Activated T-helper 1 cell treated with anti-CD3 and anti-CD28 coated beads, Interleukin-12 subunit alpha, Interleukin-12 subunit beta, Interleukin-2, Interleukin-4 antibody, amounts not matched to agents 30 ng/mL and 10 ng/mL and 1 ng/mL, durations not matched to agents 14 hours and 24 hours and 36 hours (primary cell): ENCODE results near the gene SIGLEC10. TPM values are rescaled to one million over a fixed set of nuclear protein-coding genes. Genes with fewer than 3 reads are reported as not detected.
A peak's percentile ranks its signal among the peaks of the same experiment; 100 is the strongest.
"Not testable (repeated sequence)": the region's sequence is repeated elsewhere in the genome, so short reads cannot be mapped to it uniquely, and the experiment has no call there.

Experiments used
- DNase-seq: peaks from one replicate; pipeline ENCODE4 v3.0.0; 2021; ENCODE audit warnings: low spot score
- H3K27ac Mint-ChIP-seq: one replicate; pipeline ENCODE4 v1.8.0; 2021; ENCODE audit warnings: mild to moderate bottlenecking, mixed read lengths
- H3K27me3 Mint-ChIP-seq: one replicate; pipeline ENCODE4 v1.8.0; 2022; ENCODE audit warnings: mild to moderate bottlenecking, moderate library complexity, mixed read lengths; ENCODE audit not compliant: insufficient read depth
- H3K36me3 Mint-ChIP-seq: one replicate; pipeline ENCODE4 v1.8.0; 2021; ENCODE audit warnings: low read depth, mixed read lengths
- H3K4me1 Mint-ChIP-seq: one replicate; pipeline ENCODE4 v1.8.0; 2021; ENCODE audit warnings: low read depth, mixed read lengths
- H3K4me3 Mint-ChIP-seq: one replicate; pipeline ENCODE4 v1.8.0; 2021; ENCODE audit warnings: mild to moderate bottlenecking, moderate library complexity, mixed read lengths
- H3K9me3 Mint-ChIP-seq: one replicate; pipeline ENCODE4 v1.8.0; 2021; ENCODE audit warnings: mixed read lengths
- intact Hi-C: fragments of 100-400 bp; cut with micrococcal nuclease; formaldehyde crosslinking; loops from one replicate; pipeline ENCODE4 v1.15.1; 2024
- total RNA-seq: library from RNA; stranded (reverse); gene quantifications from 2 replicates; pipeline ENCODE4 v1.2.3, GENCODE V29; 2022

The SIGLEC10 gene
- total RNA-seq, 1 donor from 2014 or later: 2.5 TPM

- Mint-ChIP-seq H3K9me3 (peaks cover 13% of the 10 kb centered on the region), H3K36me3 (peaks cover 6% of the 10 kb centered on the region), H3K27ac (no peak overlapping the region), H3K4me3 (no peak overlapping the region), H3K4me1 (peaks cover 37% of the 10 kb centered on the region), H3K27me3 (no peaks in the 10 kb centered on the region)
- intact Hi-C loops: loop anchor here (1.0 kb wide), 4 partner anchors 9 to 259 kb away; no protein-coding TSS in a partner anchor
- no peak for DNase-seq
Observed at GRCh38 chr19:51398096-51398704, 19.2 kb downstream of the SIGLEC10 start.

GRCh38 chr19:51397453-51397852 lies 20.0 kb downstream of the SIGLEC10 start:
- H3K4me3 Mint-ChIP-seq, H3K9me3 Mint-ChIP-seq, intact Hi-C loops, DNase-seq, H3K27ac Mint-ChIP-seq, H3K27me3 Mint-ChIP-seq, H3K36me3 Mint-ChIP-seq: not testable (repeated sequence)
- peaks cover 44% of the 10 kb centered on the region for H3K4me1 Mint-ChIP-seq

DNA sequence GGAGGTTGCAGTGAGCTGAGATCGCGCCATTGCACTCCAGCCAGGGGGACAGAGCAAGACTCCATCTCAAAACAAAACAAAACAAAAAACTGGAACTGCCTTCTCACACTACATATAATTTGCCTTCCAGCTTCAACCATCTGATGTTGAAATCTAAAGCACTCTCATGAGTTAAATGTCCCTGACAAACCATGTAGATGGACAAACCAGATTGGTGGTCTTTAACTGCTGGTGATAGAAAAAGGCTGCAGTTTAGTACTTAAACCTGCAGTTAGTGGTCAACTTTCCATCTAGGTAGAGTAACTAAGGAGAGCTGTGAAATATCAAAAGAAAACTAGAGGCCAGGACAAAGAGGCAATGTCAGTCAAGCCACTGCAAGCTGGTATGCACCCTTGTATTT lies 21.3 kb downstream of the SIGLEC10 start:
- Mint-ChIP-seq H3K4me3 (no peak overlapping the region), H3K4me1 (peaks cover 50% of the 10 kb centered on the region), H3K36me3 (peaks cover 2% of the 10 kb centered on the region), H3K9me3 (no peaks in the 10 kb centered on the region), H3K27me3 (no peaks in the 10 kb centered on the region), H3K27ac (no peak overlapping the region)
- intact Hi-C loops: no loop called here
- DNase-seq: no peak

DNA sequence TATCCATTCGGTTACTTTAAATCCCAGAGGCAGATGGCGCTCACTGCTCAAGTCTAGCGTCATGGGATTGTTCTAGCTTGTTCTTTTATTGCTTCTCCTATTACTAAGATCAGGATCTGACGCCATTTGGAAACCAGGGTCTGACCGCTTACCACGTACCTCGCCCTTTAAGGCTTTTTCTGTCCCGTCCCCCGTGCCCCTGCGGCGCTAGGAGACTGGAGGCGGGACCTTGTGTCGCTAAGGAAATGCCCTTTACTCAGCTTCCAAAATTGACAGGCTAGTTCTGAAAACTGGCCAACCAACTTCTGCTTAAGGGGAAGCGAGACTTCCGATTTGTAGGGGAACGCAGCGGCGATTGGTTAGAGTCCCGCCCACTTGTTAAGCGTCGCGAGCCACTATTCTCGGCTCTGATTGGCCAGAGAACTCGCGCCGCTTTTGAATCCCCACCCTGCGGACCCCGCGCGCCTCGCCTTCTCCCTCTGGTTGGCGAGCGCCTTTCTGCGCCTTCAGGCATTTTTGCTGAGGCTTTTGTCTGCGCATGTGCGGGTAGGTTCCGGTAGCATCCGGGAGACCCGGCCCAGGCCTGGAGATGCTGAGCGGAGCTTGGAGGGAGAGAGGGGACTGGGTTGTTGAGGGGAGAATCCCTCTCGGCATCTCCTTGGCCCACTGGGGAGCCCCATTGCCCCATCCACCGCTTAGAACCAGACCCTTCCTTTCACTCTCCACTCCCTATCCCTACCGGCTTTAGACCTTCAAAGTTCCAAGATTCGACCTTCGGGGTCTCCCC lies 23.2 kb downstream of the SIGLEC10 start:
- H3K9me3 Mint-ChIP-seq: no peaks in the 10 kb centered on the region
- H3K4me1 Mint-ChIP-seq: peaks cover 55% of the 10 kb centered on the region
- H3K4me3 Mint-ChIP-seq: peak overlapping the region; percentile 88
- peak overlapping the region; percentile 90 for H3K27ac Mint-ChIP-seq
- H3K36me3 Mint-ChIP-seq: peaks cover 2% of the 10 kb centered on the region
- DNase-seq: peak; percentile 92
- no peaks in the 10 kb centered on the region for H3K27me3 Mint-ChIP-seq
- intact Hi-C loops: loop anchor here (1.0 kb wide), 7 partner anchors 21 to 200 kb away; no protein-coding TSS in a partner anchor

DNA sequence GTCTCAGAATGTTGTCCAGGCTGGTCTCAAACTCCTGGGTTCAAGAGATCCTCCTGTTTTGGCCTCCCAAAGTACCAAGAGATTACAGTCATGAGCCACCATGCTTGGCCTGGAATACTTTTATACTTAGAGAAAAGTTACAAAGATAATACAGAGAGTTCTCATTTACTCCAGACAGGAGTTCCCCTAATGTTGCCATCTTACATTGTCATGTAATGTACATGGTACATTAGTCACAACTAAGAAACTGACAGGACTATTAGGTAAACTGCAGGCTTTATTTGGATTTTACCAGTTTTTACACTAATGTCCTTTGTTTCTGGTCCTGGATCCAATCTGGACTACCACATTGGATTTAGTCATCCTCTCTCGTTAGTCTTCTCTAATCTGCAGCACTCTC lies 24.7 kb downstream of the SIGLEC10 start:
- H3K27ac Mint-ChIP-seq: peak overlapping the region; percentile 80
- H3K9me3 Mint-ChIP-seq: no peaks in the 10 kb centered on the region
- H3K4me1 Mint-ChIP-seq: peaks cover 47% of the 10 kb centered on the region
- intact Hi-C loops: no loop called here
- H3K36me3 Mint-ChIP-seq: peaks cover 2% of the 10 kb centered on the region
- H3K27me3 Mint-ChIP-seq: no peaks in the 10 kb centered on the region
- no peak for DNase-seq
- peak overlapping the region; percentile 73 for H3K4me3 Mint-ChIP-seq

- Mint-ChIP-seq H3K36me3 (peaks cover 2% of the 10 kb centered on the region), H3K27me3 (no peaks in the 10 kb centered on the region), H3K4me1 (peaks cover 43% of the 10 kb centered on the region), H3K4me3 (no peak overlapping the region), H3K27ac (peak overlapping the region; percentile 63), H3K9me3 (no peaks in the 10 kb centered on the region)
- intact Hi-C loops: no loop called here
- DNase-seq: no peak
Observed at GRCh38 chr19:51391073-51391611, 26.3 kb downstream of the SIGLEC10 start.

DNA sequence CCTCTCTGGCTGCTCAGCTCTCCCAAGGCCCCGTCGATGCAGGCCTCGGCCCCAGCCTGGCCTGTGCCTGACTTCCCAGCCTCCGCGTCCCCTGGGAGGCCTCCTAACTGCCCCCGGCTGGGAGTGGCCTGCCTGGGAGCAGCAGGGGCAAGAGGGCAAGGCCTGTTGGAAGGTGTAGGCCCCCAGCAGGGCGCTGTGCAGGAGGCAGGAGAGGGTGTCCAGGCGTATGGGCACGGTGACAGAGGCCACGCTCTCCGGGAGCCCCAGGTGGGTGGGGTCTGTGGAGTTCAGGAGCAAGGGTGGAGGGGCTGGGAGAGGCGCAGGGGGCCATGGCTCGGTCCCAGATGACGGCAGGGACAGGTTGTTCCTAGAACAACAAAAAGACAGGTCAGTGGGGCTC lies 28.3 kb downstream of the SIGLEC10 start:
- Mint-ChIP-seq H3K9me3 (no peaks in the 10 kb centered on the region), H3K27ac (no peak overlapping the region), H3K27me3 (no peaks in the 10 kb centered on the region), H3K4me3 (no peak overlapping the region), H3K36me3 (peaks cover 2% of the 10 kb centered on the region), H3K4me1 (peaks cover 29% of the 10 kb centered on the region)
- intact Hi-C loops: no loop called here
- DNase-seq: no peak

DNA sequence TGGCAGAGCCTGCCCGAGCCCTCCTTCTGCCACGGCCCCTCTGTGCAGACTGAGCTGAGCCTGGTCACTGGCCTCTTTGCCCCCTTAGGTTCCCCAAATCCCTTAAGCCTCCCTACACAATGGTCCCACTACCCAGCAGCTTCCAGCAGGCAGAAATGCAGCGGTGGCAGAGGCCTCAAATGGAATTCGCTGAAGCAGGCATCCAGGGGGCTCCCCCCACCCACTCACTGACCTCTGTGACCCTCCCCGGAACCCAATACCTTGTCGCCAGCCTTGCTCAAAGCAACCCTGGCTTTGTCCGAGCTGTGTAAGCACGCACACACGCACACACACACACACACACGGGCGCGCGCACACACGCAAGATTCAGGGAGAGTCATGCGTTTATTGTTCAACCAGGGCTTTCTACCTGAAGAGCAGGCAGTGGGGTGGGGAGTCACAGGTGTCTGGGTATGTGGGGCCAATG lies 29.5 kb downstream of the SIGLEC10 start, which contains the start of gene LIM2:
TSS of gene LIM2 (minus strand) at position 51 of the 466 bp plus-strand sequence. CDS start 531 bp downstream, outside the sequence.
- DNase-seq: no peak
- Mint-ChIP-seq H3K4me1 (peaks cover 26% of the 10 kb centered on the region), H3K36me3 (peaks cover 2% of the 10 kb centered on the region), H3K9me3 (no peaks in the 10 kb centered on the region), H3K4me3 (no peak within 1 kb of the TSS), H3K27me3 (no peaks in the 10 kb centered on the region), H3K27ac (peak within 1 kb of the TSS; percentile 18)
- intact Hi-C loops: no loop called here

- Mint-ChIP-seq H3K9me3 (no peaks in the 10 kb centered on the region), H3K27ac (no peak overlapping the region), H3K27me3 (no peaks in the 10 kb centered on the region), H3K36me3 (peaks cover 2% of the 10 kb centered on the region), H3K4me1 (peaks cover 20% of the 10 kb centered on the region), H3K4me3 (no peak overlapping the region)
- DNase-seq: no peak
- intact Hi-C loops: no loop called here
Observed at GRCh38 chr19:51386882-51387520, 30.4 kb downstream of the SIGLEC10 start.

DNA sequence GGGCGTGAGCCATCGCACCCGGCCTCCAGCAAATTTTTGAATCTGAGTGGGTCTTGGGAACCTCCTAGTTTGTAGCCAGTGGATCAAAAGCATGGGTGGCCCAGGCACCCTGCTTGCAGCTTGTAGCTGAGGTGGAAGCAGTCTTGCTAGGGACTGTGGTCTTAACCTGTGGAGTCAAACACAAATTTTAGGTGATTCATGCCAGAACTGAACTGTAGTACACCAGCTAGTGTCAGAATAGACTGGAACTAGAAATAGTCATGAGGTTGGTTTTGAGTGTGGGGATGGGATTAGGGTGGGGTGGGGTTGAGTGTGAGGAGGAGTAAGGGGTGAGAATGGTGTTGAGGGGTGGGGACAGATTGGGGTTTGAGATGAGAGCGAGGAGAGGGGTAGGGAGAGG lies 35.4 kb downstream of the SIGLEC10 start:
- no peak overlapping the region for H3K4me3 Mint-ChIP-seq
- no peak overlapping the region for H3K27ac Mint-ChIP-seq
- peaks cover 6% of the 10 kb centered on the region for H3K9me3 Mint-ChIP-seq
- no peaks in the 10 kb centered on the region for H3K27me3 Mint-ChIP-seq
- H3K4me1 Mint-ChIP-seq: peaks cover 17% of the 10 kb centered on the region
- DNase-seq: no peak
- H3K36me3 Mint-ChIP-seq: peaks cover 2% of the 10 kb centered on the region
- intact Hi-C loops: no loop called here

DNA sequence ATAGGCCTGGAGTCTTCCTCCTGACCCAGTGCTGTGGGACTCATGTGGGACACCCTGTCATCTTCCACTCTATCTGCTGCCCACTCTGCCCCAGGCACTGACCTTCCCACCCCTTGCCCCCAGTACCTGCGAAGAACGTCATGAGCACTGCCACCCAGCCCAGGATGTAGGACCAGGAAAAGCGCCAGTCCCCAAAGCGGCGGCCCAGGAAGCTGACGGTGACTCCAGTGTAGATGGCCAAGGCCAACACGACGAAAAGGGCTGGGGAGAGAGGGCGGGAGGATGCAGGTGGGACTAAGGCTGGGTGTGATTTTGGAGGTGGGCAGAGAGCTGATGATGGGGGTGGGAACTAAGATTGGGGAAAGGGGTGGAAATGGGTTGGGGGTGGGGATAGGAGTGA lies 37.1 kb downstream of the SIGLEC10 start:
- intact Hi-C loops: no loop called here
- Mint-ChIP-seq H3K27ac (no peak overlapping the region), H3K9me3 (peaks cover 6% of the 10 kb centered on the region), H3K4me3 (no peak overlapping the region), H3K4me1 (peaks cover 28% of the 10 kb centered on the region), H3K36me3 (peaks cover 2% of the 10 kb centered on the region), H3K27me3 (no peaks in the 10 kb centered on the region)
- no peak for DNase-seq

GRCh38 chr19:51377422-51377821 lies 40.0 kb downstream of the SIGLEC10 start:
- no peak for DNase-seq
- Mint-ChIP-seq H3K36me3 (peaks cover 4% of the 10 kb centered on the region), H3K27ac (no peak overlapping the region), H3K9me3 (peaks cover 6% of the 10 kb centered on the region), H3K4me3 (no peak overlapping the region), H3K4me1 (peaks cover 50% of the 10 kb centered on the region), H3K27me3 (no peaks in the 10 kb centered on the region)
- intact Hi-C loops: no loop called here
